RPMI8226 (cell line): ENCODE data around the gene MEX3A.
"Not testable (repeated sequence)": the region's sequence is repeated elsewhere in the genome, so short reads cannot be mapped to it uniquely, and the experiment has no call there.

ENCODE experiments used
- DNase-seq: peaks from one replicate; pipeline ENCODE4 v3.0.0-alpha.2; 2015

The MEX3A gene

GRCh38 chr1:156077430-156077760 lies 4.9 kb downstream of the MEX3A start:
- DNase-seq = no peak

- DNase-seq = no peak
Measured at GRCh38 chr1:156076609-156077429, 5.4 kb downstream of the MEX3A start.

- no peak for DNase-seq
Measured at GRCh38 chr1:156075775-156076204, 6.5 kb downstream of the MEX3A start.

GRCh38 chr1:156075162-156075561 lies 7.1 kb downstream of the MEX3A start:
- no peak for DNase-seq

GRCh38 chr1:156074661-156075060 lies 7.6 kb downstream of the MEX3A start:
- DNase-seq = no peak

GRCh38 chr1:156073740-156074139 lies 8.5 kb downstream of the MEX3A start:
- DNase-seq = no peak

GRCh38 chr1:156073110-156073687 lies 9.1 kb downstream of the MEX3A start:
- DNase-seq = no peak

- no peak for DNase-seq
Measured at GRCh38 chr1:156072251-156072650, 10.0 kb downstream of the MEX3A start.

GRCh38 chr1:156071332-156071816 lies 10.9 kb downstream of the MEX3A start:
- DNase-seq = not testable (repeated sequence)

GRCh38 chr1:156070548-156070947 lies 11.7 kb downstream of the MEX3A start:
- no peak for DNase-seq

- no peak for DNase-seq
Measured at GRCh38 chr1:156069490-156070455, 12.5 kb downstream of the MEX3A start.

- DNase-seq = no peak
Measured at GRCh38 chr1:156067262-156067661, 15.0 kb downstream of the MEX3A start.

GRCh38 chr1:156065871-156066270 lies 16.4 kb downstream of the MEX3A start:
- no peak for DNase-seq

GRCh38 chr1:156065212-156065611 lies 17.1 kb downstream of the MEX3A start:
- DNase-seq = no peak

GRCh38 chr1:156064615-156065014 lies 17.6 kb downstream of the MEX3A start:
- DNase-seq = no peak

GRCh38 chr1:156063997-156064285 lies 18.3 kb downstream of the MEX3A start:
- no peak for DNase-seq

- no peak for DNase-seq
Measured at GRCh38 chr1:156062189-156062588, 20.1 kb downstream of the MEX3A start.

- DNase-seq = no peak
Measured at GRCh38 chr1:156060937-156061636, 21.2 kb downstream of the MEX3A start, which contains the start of gene RAB25. Gene RAB25 (plus strand): TSS chr1:156061160. CDS start chr1:156061401, 241 bp downstream.

GRCh38 chr1:156056326-156056849 lies 25.9 kb downstream of the MEX3A start:
- DNase-seq = no peak

- no peak for DNase-seq
Measured at GRCh38 chr1:156055281-156056048, 26.8 kb downstream of the MEX3A start.

GRCh38 chr1:156054500-156055280 lies 27.6 kb downstream of the MEX3A start, which contains the start of gene LAMTOR2:
Gene LAMTOR2 (plus strand): TSS chr1:156054782. CDS start chr1:156054890, 108 bp downstream.
- DNase-seq = peak; percentile 99
